ENCODE data around the gene ZBTB20. TPM values are rescaled to one million over a fixed set of nuclear protein-coding genes. Genes with fewer than 3 reads are reported as not detected.

Gene ZBTB20
- total RNA-seq, 2 experiments from 2014 or later, result 11.0 to 11.4 TPM

GRCh38 chr3:114590309-114591047, 556.6 kb downstream of the ZBTB20 start:
- CTCF ChIA-PET, result no interaction called here
- Mint-ChIP-seq H3K36me3 (ENCODE audit: low read depth) (no peaks in the 10 kb centered on the region), H3K9me3 (no peaks in the 10 kb centered on the region), H3K27me3 (no peaks in the 10 kb centered on the region), H3K4me1 (no peaks in the 10 kb centered on the region), H3K4me3 (no peak overlapping the region), H3K27ac (no peak overlapping the region)
- no peak for DNase-seq
- POLR2A ChIA-PET, result no interaction called here

- DNase-seq, result no peak
- no peaks in the 10 kb centered on the region for H3K27me3 Mint-ChIP-seq
- POLR2A ChIA-PET, result no interaction called here
- H3K36me3 Mint-ChIP-seq (ENCODE audit: low read depth), result no peaks in the 10 kb centered on the region
- peaks cover 3% of the 10 kb centered on the region for H3K4me1 Mint-ChIP-seq
- CTCF ChIA-PET, result interaction anchor here (0.6 to 1.3 kb wide), 2 partner anchors 10 to 44 kb away, joined by 3 read pairs; no protein-coding TSS in a partner anchor
- no peak overlapping the region for H3K4me3 Mint-ChIP-seq
- no peak overlapping the region for H3K27ac Mint-ChIP-seq
- H3K9me3 Mint-ChIP-seq, result no peaks in the 10 kb centered on the region
These were observed 559.1 kb downstream of the ZBTB20 start for GRCh38 chr3:114587986-114588385.

DNA sequence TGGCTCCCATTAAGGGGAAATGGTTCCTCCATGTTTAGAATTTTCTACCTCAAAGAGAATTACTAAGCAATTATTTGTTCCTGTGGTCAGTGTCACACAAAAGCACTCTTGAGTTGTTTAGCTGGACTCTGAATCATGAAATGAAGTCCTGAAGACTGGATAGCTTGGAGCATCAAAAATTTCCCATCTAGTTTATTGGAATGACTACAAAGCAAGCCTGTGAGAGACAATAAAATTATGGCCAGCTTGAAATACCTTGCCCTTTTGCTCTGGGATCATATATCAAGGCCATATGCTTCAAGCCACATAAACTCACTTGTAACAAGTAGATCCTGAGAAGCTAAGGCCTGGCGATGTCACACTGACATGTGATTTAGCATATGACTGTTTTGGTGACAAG, 561.0 kb downstream of the ZBTB20 start:
- H3K27me3 Mint-ChIP-seq, result no peaks in the 10 kb centered on the region
- no peaks in the 10 kb centered on the region for H3K36me3 Mint-ChIP-seq (ENCODE audit: low read depth)
- CTCF ChIA-PET, result no interaction called here
- no peak for DNase-seq
- no peak overlapping the region for H3K4me3 Mint-ChIP-seq
- H3K27ac Mint-ChIP-seq, result no peak overlapping the region
- no peaks in the 10 kb centered on the region for H3K9me3 Mint-ChIP-seq
- peaks cover 9% of the 10 kb centered on the region for H3K4me1 Mint-ChIP-seq
- POLR2A ChIA-PET, result no interaction called here

GRCh38 chr3:114585687-114586086, 561.4 kb downstream of the ZBTB20 start:
- CTCF ChIA-PET, result no interaction called here
- Mint-ChIP-seq H3K4me1 (peaks cover 9% of the 10 kb centered on the region), H3K27me3 (no peaks in the 10 kb centered on the region)

DNA sequence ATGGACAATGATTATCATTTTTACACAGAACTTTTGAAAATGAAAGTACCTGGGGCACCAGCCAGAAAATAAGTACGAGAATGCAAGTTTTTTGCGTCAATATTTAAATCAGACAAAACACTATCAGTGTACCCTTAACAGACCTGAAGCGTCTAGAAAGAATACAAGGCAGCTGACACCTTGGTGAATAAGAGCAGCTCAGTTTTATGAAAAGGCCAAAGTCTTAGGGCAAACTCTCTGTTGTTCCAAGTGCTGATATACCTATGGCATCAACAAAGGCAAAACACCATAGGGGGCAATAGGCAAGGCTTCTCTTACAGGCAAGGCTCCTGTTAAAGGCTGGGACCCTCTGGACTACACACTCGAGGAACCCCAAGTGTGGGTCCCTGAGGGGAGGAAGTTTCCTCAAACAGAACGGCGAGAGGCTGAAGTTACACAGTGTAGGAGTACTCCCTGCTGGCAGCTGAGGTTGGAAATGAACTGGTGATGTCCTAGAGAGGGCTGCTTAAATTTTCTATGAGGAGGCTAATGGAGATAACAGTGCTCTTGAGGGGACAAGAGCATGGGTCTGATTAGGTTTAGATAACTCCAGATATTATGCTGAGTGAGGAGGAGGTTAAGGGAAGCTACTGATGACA, 562.2 kb downstream of the ZBTB20 start:
- Mint-ChIP-seq H3K27ac (no peak overlapping the region), H3K4me1 (peaks cover 9% of the 10 kb centered on the region), H3K27me3 (no peaks in the 10 kb centered on the region), H3K9me3 (no peaks in the 10 kb centered on the region), H3K36me3 (ENCODE audit: low read depth) (no peaks in the 10 kb centered on the region), H3K4me3 (no peak overlapping the region)
- POLR2A ChIA-PET, result no interaction called here
- CTCF ChIA-PET, result interaction anchor here (1.2 kb wide), 1 partner anchor 89 kb away, joined by 3 read pairs; no protein-coding TSS in a partner anchor
- no peak for DNase-seq

More at GRCh38 chr3:114585687-114586086, 561.4 kb downstream of the ZBTB20 start:
- POLR2A ChIA-PET, result no interaction called here
- Mint-ChIP-seq H3K9me3 (no peaks in the 10 kb centered on the region), H3K36me3 (ENCODE audit: low read depth) (no peaks in the 10 kb centered on the region), H3K27ac (no peak overlapping the region), H3K4me3 (no peak overlapping the region)
- DNase-seq, result no peak

GRCh38 chr3:114582929-114583328, 564.2 kb downstream of the ZBTB20 start:
- Mint-ChIP-seq H3K27me3 (no peaks in the 10 kb centered on the region), H3K36me3 (ENCODE audit: low read depth) (no peaks in the 10 kb centered on the region), H3K4me1 (peaks cover 9% of the 10 kb centered on the region), H3K4me3 (no peak overlapping the region), H3K27ac (no peak overlapping the region), H3K9me3 (no peaks in the 10 kb centered on the region)
- POLR2A ChIA-PET, result no interaction called here
- CTCF ChIA-PET, result no interaction called here
- DNase-seq, result no peak

DNA sequence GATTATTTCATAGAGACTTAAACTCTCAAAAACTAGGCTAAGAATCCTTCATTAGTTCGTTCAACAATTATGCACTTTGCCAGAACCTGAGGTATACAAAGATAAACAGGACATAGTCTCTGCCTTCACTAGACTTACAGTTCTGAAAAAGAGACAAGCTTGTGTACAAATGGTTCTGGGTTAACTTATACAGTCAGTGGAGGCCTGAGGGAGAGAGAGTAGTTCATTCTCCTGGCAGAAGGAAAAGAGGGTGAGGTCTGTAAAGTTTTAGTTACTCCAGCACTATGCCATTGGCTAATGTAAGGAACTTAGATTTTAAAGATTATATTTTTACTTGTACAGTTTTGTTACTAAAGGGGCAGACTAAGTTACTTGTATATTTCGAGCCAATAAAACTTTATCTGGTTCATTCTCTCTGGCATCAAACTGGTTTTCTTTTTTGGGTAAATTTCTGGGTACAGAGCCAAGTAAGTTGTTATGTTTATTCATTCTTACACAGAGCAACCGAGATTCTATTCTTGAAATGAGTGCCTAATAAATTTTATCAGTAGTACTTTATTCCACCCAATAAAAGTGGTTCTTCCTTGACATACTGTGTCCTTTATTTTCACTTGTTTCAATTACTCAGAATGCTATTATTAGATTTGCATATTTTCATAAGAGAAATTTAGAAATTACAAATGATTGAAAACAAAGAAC, 574.6 kb downstream of the ZBTB20 start:
- H3K36me3 Mint-ChIP-seq (ENCODE audit: low read depth), result no peaks in the 10 kb centered on the region
- CTCF ChIA-PET, result no interaction called here
- H3K27me3 Mint-ChIP-seq, result no peaks in the 10 kb centered on the region
- POLR2A ChIA-PET, result no interaction called here
- no peaks in the 10 kb centered on the region for H3K9me3 Mint-ChIP-seq
- no peak overlapping the region for H3K4me3 Mint-ChIP-seq
- no peak for DNase-seq
- no peaks in the 10 kb centered on the region for H3K4me1 Mint-ChIP-seq
- no peak overlapping the region for H3K27ac Mint-ChIP-seq

GRCh38 chr3:114571363-114571762, 575.7 kb downstream of the ZBTB20 start:
- DNase-seq, result no peak
- H3K9me3 Mint-ChIP-seq, result no peaks in the 10 kb centered on the region
- ChIA-PET CTCF (no interaction called here), POLR2A (no interaction called here)
- H3K4me3 Mint-ChIP-seq, result no peak overlapping the region
- no peaks in the 10 kb centered on the region for H3K27me3 Mint-ChIP-seq
- no peaks in the 10 kb centered on the region for H3K36me3 Mint-ChIP-seq (ENCODE audit: low read depth)
- peaks cover 7% of the 10 kb centered on the region for H3K4me1 Mint-ChIP-seq
- no peak overlapping the region for H3K27ac Mint-ChIP-seq

GRCh38 chr3:114569186-114569585, 577.9 kb downstream of the ZBTB20 start:
- ChIA-PET CTCF (no interaction called here), POLR2A (no interaction called here)
- no peaks in the 10 kb centered on the region for H3K9me3 Mint-ChIP-seq
- H3K4me3 Mint-ChIP-seq, result no peak overlapping the region
- no peaks in the 10 kb centered on the region for H3K27me3 Mint-ChIP-seq
- no peaks in the 10 kb centered on the region for H3K36me3 Mint-ChIP-seq (ENCODE audit: low read depth)
- H3K27ac Mint-ChIP-seq, result no peak overlapping the region
- DNase-seq, result no peak
- peaks cover 12% of the 10 kb centered on the region for H3K4me1 Mint-ChIP-seq

DNA sequence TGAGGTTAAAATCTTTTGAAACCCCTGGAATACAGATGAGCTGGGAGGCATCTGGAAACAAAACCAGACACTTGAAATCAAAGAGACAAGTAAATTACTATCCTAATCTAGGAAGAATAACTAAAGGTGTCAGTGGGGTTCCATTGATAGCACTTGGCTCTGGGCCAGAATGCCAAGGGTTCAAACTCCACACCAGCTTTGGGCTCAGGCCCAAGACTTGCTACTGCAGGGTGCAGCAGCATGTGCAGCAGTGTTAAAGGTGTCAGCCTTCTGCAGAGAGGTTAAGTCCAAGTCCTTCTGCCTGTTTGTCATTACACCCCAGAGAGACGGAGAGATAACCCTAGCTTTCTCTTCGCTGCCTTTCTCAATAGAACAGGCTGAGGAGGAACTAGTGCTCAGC, 579.3 kb downstream of the ZBTB20 start:
- DNase-seq, result no peak
- H3K27me3 Mint-ChIP-seq, result no peaks in the 10 kb centered on the region
- H3K27ac Mint-ChIP-seq, result no peak overlapping the region
- ChIA-PET POLR2A (no interaction called here), CTCF (interaction anchor here (0.6 kb wide), 1 partner anchor 952 kb away, joined by 3 read pairs; no protein-coding TSS in a partner anchor)
- H3K4me1 Mint-ChIP-seq, result peaks cover 12% of the 10 kb centered on the region
- H3K36me3 Mint-ChIP-seq (ENCODE audit: low read depth), result no peaks in the 10 kb centered on the region
- H3K4me3 Mint-ChIP-seq, result no peak overlapping the region
- peaks cover 6% of the 10 kb centered on the region for H3K9me3 Mint-ChIP-seq

DNA sequence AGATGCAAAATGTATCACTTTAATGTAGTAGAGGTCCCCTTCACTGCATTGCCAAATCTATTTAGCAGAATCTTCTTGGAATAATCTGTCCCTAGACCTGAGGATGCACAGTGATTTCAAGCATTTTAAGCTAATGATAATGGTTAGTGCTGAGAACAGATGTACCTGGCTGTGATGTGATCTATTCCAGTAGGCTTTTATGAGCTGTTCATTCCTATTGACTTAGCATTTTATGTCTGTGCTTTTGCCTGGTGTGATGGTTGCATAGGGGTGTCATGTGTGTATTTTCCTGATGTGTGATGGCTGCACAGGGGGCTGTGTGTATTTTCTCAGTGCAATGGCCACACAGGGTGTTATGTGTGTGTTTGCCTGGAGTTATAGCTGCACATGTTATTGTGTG, 580.3 kb downstream of the ZBTB20 start:
- no peak overlapping the region for H3K4me3 Mint-ChIP-seq
- POLR2A ChIA-PET, result no interaction called here
- no peaks in the 10 kb centered on the region for H3K27me3 Mint-ChIP-seq
- CTCF ChIA-PET, result interaction anchor here (1.1 kb wide), 1 partner anchor 45 kb away, joined by 3 read pairs; no protein-coding TSS in a partner anchor
- no peak for DNase-seq
- H3K27ac Mint-ChIP-seq, result no peak overlapping the region
- peaks cover 6% of the 10 kb centered on the region for H3K9me3 Mint-ChIP-seq
- H3K4me1 Mint-ChIP-seq, result peaks cover 12% of the 10 kb centered on the region
- H3K36me3 Mint-ChIP-seq (ENCODE audit: low read depth), result no peaks in the 10 kb centered on the region

DNA sequence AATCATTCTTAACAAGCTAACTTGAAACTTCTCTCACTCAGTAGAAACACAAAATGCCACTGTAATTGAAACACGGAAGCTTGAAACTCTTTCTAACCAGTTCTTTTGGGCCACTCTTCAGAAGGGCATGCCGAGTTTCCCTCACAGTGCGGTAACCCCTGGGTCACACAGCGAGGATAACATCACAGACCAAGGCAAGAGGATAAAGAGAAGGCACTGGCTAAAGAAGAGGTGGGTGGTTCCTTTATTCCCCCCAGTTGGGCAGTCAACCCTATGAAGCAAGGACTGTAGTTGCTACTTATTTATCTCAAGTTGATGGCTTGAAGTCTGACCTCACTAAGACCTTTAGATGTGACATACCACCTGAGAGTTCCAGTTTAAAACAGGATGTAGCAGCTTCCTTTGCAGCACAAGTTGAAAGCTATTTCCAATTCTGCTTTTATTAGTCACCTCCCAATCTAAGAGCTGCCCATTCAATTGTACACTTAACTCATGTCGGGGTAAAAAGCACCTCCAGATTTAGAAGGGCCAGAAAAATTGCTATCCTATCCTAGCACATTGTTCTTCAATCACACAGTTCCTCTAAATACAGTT, 580.8 kb downstream of the ZBTB20 start:
- H3K36me3 Mint-ChIP-seq (ENCODE audit: low read depth), result no peaks in the 10 kb centered on the region
- CTCF ChIA-PET, result interaction anchor here (1.1 kb wide), 1 partner anchor 46 kb away, joined by 3 read pairs; no protein-coding TSS in a partner anchor
- no peaks in the 10 kb centered on the region for H3K27me3 Mint-ChIP-seq

GRCh38 chr3:114565216-114565615, 581.9 kb downstream of the ZBTB20 start:
- ChIA-PET POLR2A (no interaction called here), CTCF (no interaction called here)
- peaks cover 6% of the 10 kb centered on the region for H3K9me3 Mint-ChIP-seq
- H3K36me3 Mint-ChIP-seq (ENCODE audit: low read depth), result no peaks in the 10 kb centered on the region
- no peaks in the 10 kb centered on the region for H3K27me3 Mint-ChIP-seq
- DNase-seq, result no peak
- H3K27ac Mint-ChIP-seq, result no peak overlapping the region
- H3K4me1 Mint-ChIP-seq, result peaks cover 12% of the 10 kb centered on the region
- H3K4me3 Mint-ChIP-seq, result no peak overlapping the region

More for the DNA sequence above, 580.8 kb downstream of the ZBTB20 start:
- no peak for DNase-seq
- H3K4me3 Mint-ChIP-seq, result no peak overlapping the region
- POLR2A ChIA-PET, result no interaction called here
- H3K27ac Mint-ChIP-seq, result no peak overlapping the region
- peaks cover 6% of the 10 kb centered on the region for H3K9me3 Mint-ChIP-seq
- peaks cover 12% of the 10 kb centered on the region for H3K4me1 Mint-ChIP-seq
